Loucy (cell line): ENCODE data around the gene ILK.

Experiments
- H2AFZ ChIP-seq: fragments of 200-600 bp; sonication (generic); 2 replicates; pipeline ENCODE4 v1.6.0; 2016; ENCODE audit warnings: antibody characterized with exemption, mild to moderate bottlenecking, low read length, moderate library complexity
- H3F3A ChIP-seq: fragments of 200-600 bp; 2 replicates; pipeline ENCODE4 v1.6.0; 2016; ENCODE audit warnings: antibody characterized with exemption, low read depth, mild to moderate bottlenecking
- H3K27me3 ChIP-seq: fragments of 200-600 bp; sonication (generic); 2 replicates; pipeline ENCODE4 v1.6.1; 2014; ENCODE audit warnings: low read length, mild to moderate bottlenecking; ENCODE audit not compliant: insufficient read depth, poor library complexity, severe bottlenecking
- H3K36me3 ChIP-seq: fragments of 200-600 bp; sonication (generic); 2 replicates; pipeline ENCODE4 v1.6.1; 2016; ENCODE audit warnings: low read length; ENCODE audit not compliant: insufficient read depth
- H3K4me1 ChIP-seq: fragments of 200-600 bp; sonication (generic); 2 replicates; pipeline ENCODE4 v1.5.1; 2014; ENCODE audit warnings: low read length, mild to moderate bottlenecking; ENCODE audit not compliant: insufficient read depth, poor library complexity, severe bottlenecking
- H3K4me2 ChIP-seq: fragments of 200-600 bp; sonication (generic); 2 replicates; pipeline ENCODE4 v1.6.0; 2014; ENCODE audit warnings: antibody characterized with exemption, low read length, low read depth, mild to moderate bottlenecking; ENCODE audit not compliant: poor library complexity, severe bottlenecking
- H3K4me3 ChIP-seq: fragments of 200-600 bp; sonication (generic); 2 replicates; pipeline ENCODE4 v1.5.1; 2014; ENCODE audit warnings: low read length, mild to moderate bottlenecking, mixed read lengths; ENCODE audit not compliant: poor library complexity, severe bottlenecking
- H3K79me2 ChIP-seq: fragments of 200-600 bp; sonication (generic); 2 replicates; pipeline ENCODE4 v1.6.1; 2014; ENCODE audit warnings: low read length; ENCODE audit not compliant: insufficient read depth
- H3K9ac ChIP-seq: fragments of 200-600 bp; sonication (generic); 2 replicates; pipeline ENCODE4 v1.6.0; 2014; ENCODE audit warnings: mild to moderate bottlenecking, low read depth, low read length, moderate library complexity; ENCODE audit not compliant: poor library complexity, severe bottlenecking
- H3K9me2 ChIP-seq: fragments of 200-600 bp; sonication (generic); replicated peaks from 2 replicates; pipeline ENCODE4 v1.6.1; 2016; ENCODE audit warnings: low read depth, low read length, mixed read lengths
- H3K9me3 ChIP-seq: fragments of 200-600 bp; sonication (generic); 2 replicates; pipeline ENCODE4 v1.6.1; 2014; ENCODE audit warnings: mild to moderate bottlenecking, antibody characterized with exemption, low read length, low read depth; ENCODE audit not compliant: insufficient read depth
- H4K20me1 ChIP-seq: fragments of 200-600 bp; sonication (generic); 2 replicates; pipeline ENCODE4 v1.6.0; 2014; ENCODE audit warnings: antibody characterized with exemption, low read length, mild to moderate bottlenecking; ENCODE audit not compliant: insufficient read depth, poor library complexity, severe bottlenecking
- EZH2phosphoT487 ChIP-seq: fragments of 200-600 bp; IDR thresholded peaks from 2 replicates; pipeline ENCODE4 v1.6.1; 2018; ENCODE audit warnings: antibody characterized with exemption, mild to moderate bottlenecking, moderate library complexity, borderline replicate concordance
- TF ChIP-seq, protein P1 (sequence below): fragments of 200-600 bp; sonication (generic); conservative IDR thresholded peaks from 2 replicates; pipeline ENCODE4 v1.5.1; 2014; ENCODE audit warnings: mild to moderate bottlenecking, antibody characterized with exemption, low read length

ILK gene

DNA sequence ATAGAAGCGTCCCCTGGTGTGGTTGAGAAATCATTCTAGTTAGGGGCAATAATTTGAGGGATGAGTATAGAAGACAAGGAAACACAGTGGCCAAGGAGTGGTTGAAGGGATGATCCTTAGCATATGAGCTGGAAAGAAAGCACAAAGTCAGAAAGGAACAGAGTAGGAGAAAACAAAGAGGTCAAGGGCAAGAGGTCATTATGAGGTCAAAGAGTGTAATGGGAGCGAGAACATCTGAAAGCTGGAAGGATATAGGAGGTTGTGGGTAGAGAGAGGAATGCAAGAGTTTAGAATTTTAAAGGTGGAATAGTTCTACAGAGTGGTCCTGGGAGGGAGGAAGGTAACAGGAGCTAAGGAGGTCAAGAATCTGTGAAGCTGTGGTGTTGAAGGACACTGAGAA lies 50.1 kb downstream of the ILK start:
- Histone ChIP-seq H3K36me3 (no peaks in the 10 kb centered on the region), H4K20me1 (no peaks in the 10 kb centered on the region), H3K4me1 (no peaks in the 10 kb centered on the region), H3K9me3 (no peaks in the 10 kb centered on the region), H3K4me2 (no peak overlapping the region), H3K27me3 (no peaks in the 10 kb centered on the region), H3K4me3 (no peak overlapping the region), H2AFZ (no peak overlapping the region), H3K9me2 (no peaks in the 10 kb centered on the region), H3K79me2 (no peaks in the 10 kb centered on the region), H3F3A (no peaks in the 10 kb centered on the region), H3K9ac (no peak overlapping the region)
- no peak for TF ChIP-seq EZH2phosphoT487
- TF ChIP-seq, protein P1, sequence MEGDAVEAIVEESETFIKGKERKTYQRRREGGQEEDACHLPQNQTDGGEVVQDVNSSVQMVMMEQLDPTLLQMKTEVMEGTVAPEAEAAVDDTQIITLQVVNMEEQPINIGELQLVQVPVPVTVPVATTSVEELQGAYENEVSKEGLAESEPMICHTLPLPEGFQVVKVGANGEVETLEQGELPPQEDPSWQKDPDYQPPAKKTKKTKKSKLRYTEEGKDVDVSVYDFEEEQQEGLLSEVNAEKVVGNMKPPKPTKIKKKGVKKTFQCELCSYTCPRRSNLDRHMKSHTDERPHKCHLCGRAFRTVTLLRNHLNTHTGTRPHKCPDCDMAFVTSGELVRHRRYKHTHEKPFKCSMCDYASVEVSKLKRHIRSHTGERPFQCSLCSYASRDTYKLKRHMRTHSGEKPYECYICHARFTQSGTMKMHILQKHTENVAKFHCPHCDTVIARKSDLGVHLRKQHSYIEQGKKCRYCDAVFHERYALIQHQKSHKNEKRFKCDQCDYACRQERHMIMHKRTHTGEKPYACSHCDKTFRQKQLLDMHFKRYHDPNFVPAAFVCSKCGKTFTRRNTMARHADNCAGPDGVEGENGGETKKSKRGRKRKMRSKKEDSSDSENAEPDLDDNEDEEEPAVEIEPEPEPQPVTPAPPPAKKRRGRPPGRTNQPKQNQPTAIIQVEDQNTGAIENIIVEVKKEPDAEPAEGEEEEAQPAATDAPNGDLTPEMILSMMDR, result no peak

DNA sequence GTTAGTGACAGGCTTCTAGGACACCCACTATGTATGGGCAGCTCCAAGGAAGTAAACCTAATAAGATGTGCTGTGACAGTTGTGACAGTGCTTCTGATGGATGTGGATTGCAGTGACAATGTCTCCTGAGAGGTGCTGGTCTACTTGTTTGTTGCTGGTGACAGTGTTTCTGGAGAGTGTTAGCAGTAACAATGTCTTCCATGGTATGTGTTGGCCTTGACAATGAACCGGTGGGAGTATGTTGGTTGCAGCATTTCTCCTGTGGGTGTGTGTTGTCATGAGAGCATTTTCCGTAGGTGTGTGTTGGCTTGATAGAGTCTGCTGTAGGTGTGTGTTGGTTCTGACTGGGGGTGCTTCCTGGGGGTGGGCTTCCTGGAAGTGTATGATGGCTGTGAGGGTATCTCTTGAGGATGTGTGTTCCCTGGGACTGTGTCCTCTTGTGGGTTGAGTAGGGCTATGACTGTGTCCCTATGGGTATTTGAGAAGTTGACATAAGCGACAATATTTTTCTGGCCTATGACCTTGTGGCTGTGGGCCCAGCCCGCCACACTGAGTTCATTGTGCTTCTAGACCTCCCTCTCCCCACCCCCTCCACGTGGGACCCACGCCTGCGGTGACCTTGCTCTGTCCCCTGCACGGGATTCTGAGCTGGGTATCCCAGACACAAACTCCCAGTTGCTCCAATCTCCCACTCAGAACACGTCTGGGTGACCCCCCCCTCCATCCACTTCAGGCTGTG lies 50.9 kb downstream of the ILK start:
- Histone ChIP-seq H3K27me3 (no peaks in the 10 kb centered on the region), H3K36me3 (no peaks in the 10 kb centered on the region), H3K4me2 (no peak overlapping the region), H3K9me3 (no peaks in the 10 kb centered on the region), H3K9ac (no peak overlapping the region), H3F3A (no peaks in the 10 kb centered on the region), H3K9me2 (no peaks in the 10 kb centered on the region), H4K20me1 (no peaks in the 10 kb centered on the region), H3K4me3 (no peak overlapping the region), H2AFZ (no peak overlapping the region), H3K79me2 (no peaks in the 10 kb centered on the region), H3K4me1 (no peaks in the 10 kb centered on the region)
- TF ChIP-seq, protein P1, result no peak
- TF ChIP-seq EZH2phosphoT487, result no peak

DNA sequence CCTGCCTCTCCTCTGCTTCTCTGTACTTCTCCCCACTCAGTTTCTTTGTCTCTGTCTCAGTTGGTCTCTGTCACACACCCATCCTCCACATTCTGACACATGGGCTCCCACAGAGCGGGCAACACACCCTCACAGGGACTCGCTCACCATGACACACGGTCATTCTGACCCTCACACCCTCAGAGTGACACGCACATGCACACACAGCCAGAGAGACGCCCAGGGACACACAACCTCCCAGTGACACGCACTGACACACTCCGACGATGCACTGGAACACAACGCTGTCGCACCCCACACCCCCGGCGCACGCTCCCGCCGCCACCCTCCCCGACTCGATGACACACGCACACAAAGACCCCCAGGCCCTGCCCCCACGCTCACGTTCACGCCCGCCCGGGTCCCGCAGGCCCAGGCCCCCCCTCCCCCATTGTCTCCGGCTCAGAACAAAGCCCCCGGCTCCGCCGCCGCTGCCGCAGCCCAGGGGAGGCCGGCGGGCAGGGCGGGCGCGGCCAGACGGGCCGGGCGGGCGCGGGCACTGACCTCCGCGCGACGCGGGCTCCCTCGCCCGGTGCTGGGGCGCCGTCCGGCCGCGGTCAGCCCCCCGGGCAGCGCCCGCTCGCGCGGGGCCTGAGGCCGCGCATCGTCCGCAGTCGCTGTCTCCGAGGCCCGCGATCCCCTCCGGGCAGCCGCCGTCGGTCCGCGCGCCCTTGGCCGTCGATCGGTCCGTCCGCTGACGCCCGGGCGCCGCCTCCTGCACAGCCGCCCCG lies 51.6 kb downstream of the ILK start:
- no peak overlapping the region for H3K4me3 ChIP-seq

More for the DNA sequence above, 51.6 kb downstream of the ILK start:
- no peaks in the 10 kb centered on the region for H3K9me3 ChIP-seq
- no peaks in the 10 kb centered on the region for H4K20me1 ChIP-seq
- no peaks in the 10 kb centered on the region for H3K4me1 ChIP-seq
- no peaks in the 10 kb centered on the region for H3K27me3 ChIP-seq
- TF ChIP-seq, protein P1, result no peak
- TF ChIP-seq EZH2phosphoT487, result no peak
- no peak overlapping the region for H3K9ac ChIP-seq
- no peak overlapping the region for H3K4me2 ChIP-seq
- no peaks in the 10 kb centered on the region for H3K9me2 ChIP-seq
- no peaks in the 10 kb centered on the region for H3K36me3 ChIP-seq
- no peaks in the 10 kb centered on the region for H3K79me2 ChIP-seq
- no peaks in the 10 kb centered on the region for H3F3A ChIP-seq
- H2AFZ ChIP-seq, result no peak overlapping the region
